Glomerular visceral epithelial cell (primary cell): Measurements from ENCODE around the gene PPP1R9A.

Experiments
- DNase-seq: peaks from one replicate; pipeline ENCODE4 v3.0.0-alpha.2; 2016; ENCODE audit errors: extremely low spot score

PPP1R9A gene

GRCh38 chr7:94909179-94909466, 1.7 kb downstream of the PPP1R9A start:
- DNase-seq = no peak

DNA sequence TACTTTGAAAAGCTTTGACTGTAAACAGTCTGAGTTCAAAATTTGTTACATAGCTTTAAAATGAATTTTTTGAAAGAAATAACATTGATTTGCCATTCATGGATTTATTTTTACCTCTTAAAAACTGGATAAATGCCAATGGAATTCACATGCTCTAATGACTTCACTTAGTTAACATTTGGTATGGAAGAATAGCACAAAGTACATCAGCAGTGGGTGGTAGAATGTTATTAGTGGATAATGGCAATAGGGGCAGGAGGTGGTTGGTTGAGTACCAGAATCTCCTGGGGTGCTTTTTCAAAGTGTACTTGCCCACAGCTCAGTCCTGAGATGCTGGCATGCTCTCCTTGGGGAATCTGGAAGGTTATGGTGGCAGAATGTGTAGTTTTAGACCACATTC, 4.7 kb downstream of the PPP1R9A start:
- peak; percentile 1 for DNase-seq

DNA sequence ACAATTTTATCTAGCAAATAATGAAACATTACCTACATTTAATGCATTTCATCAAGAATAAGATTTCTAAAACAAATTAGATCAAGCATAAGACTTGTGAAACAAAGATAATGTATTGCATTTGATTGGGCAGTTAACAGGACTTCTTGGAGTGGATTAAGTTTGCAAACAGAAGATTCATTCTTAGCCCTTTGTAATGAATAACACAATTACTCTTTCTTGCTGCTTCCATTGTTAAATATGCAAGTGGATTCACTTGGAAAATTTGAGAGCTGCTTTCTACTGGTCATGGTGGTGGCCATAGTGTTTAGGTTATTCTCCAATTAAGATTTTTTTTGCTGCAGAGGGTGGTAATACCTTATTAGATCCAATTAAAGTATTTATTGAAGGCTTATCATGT, 6.0 kb downstream of the PPP1R9A start:
- DNase-seq = no peak

DNA sequence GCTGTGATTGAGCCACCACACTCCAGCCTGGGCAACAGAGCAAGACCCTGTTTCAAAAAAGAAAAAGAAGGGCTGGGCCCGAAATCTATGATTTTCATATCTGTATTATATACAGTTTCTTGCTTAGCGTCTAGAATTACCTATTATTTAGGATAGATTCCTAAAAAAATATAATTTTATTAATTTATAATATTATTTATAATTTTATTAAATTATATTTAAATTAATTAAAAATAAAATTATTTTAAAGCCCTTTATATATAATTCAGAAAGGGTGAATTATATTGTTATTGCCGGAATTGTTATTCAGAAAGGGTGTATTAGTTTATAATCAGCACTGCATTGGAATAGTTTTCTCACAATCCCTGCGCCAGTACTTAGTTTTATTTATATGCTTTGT, 14.5 kb downstream of the PPP1R9A start:
- DNase-seq = no peak

DNA sequence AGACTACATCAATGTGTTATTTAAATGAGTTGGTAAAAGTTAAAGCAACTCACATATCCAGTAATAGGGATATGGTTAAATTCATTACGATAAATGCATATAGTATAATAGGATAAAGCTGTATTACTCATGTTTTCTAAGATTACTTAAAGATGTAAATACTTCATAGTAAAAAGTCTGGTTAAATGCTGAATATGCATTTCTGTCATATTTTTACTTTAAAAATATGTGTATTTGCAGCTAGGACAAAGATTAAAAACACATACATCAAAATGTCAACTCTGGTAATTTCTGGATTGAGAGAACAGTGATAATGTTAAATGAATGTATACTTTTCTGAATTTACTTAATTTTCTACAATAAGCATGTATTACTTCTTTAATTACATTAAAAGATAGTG, 15.1 kb downstream of the PPP1R9A start:
- DNase-seq = no peak

GRCh38 chr7:94923412-94923811, 16.0 kb downstream of the PPP1R9A start:
- no peak for DNase-seq

DNA sequence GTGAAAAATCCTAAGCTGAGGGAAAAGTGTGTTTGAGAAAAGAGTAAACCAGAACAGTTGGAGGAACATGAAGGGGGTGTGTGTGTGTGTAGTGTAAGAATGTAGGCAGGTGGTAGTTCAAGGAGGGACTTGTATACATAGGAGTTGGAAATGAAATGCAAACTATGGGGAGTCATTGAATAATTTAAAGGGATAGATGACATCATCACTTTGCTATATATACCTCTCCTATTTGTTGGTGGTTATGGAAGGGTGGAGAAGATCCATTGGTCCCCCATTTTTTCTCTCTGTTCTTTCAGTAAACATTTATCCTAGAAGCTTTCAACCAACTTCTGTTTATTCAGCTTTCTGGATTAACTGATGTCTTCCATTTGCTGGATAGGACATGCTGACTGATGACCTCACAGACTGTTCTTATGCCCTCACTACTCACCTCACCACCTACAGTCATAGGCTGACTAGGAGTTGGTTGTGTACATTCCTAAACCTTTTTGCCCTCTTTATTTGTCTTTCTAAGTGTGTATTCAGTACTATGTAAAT, 20.8 kb downstream of the PPP1R9A start:
- no peak for DNase-seq

- DNase-seq = no peak
Observed at GRCh38 chr7:94933256-94933990, 26.0 kb downstream of the PPP1R9A start.

DNA sequence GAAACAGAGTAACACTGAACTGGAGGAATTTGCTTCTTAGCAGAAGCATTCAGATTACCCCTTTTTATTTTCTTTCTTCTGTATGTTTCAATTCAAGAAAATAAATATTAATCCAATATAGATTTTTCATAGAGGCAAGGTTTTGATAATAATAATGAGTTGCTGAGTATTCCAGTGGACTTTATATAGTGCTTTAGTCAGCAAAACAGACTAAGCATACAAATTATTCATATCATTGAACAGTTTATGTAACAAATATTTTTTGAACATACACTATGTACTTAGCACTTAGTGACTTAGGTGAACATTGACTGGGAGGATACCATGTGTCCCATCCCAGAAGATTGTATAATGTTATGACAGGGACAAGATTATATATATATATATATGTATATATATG, 32.0 kb downstream of the PPP1R9A start:
- DNase-seq = no peak

- no peak for DNase-seq
Observed at GRCh38 chr7:94940241-94940640, 32.8 kb downstream of the PPP1R9A start.

DNA sequence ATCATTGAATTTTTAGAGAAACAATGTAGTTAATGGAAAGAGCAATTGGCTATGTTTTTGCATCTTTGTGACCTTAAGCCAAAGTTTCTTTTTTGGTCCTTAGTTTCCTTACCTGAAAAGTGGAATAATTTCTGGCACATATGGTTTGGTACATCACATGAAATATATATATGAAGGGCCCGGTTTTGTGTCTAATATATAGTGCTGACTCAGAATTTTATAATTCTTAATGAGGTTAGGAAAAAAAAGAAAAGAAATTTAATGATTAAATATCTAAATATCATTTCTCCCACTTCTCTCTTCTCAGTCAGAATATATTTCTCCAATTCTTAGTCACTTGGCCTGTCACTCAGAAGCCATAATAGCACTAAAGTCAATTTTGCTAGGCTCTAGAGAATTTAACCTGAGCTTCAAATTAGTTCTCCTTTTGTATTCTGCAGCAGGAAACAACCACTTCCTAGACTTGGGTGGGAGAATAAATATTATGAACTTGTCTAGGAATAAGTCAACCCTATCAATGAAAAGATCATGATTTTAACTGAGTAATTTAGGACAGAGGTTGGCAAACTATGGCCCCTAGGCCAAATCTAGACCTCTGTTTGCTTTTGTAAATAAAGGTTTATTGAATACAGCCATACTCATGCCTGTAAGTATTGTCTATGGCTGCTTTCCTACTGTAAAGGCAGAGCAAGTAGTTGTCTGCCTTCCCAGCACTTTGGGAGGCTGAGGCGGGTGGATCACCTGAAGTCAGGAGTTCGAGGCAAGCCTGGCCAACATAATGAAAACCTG, 34.6 kb downstream of the PPP1R9A start:
- DNase-seq = no peak

DNA sequence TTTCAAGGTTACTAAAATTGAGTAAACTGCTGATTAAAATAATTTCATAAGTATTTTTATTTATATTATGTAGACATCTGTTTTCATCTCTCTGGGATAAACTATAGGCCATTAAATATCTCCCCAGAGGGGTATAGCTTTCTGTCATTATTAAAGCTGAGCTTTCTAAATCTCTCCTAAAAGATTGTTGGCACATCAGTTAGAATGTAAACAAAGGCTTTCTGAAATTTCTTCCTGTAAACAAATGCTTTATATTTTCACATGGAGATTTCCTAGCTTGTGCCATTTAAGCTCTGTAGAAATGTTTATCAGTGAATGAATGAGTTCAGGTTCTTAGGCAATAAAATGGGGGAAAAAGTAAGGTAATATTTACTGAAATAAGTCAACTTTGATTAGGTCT, 35.7 kb downstream of the PPP1R9A start:
- DNase-seq = no peak

- no peak for DNase-seq
Observed at GRCh38 chr7:94949532-94949931, 42.1 kb downstream of the PPP1R9A start.

DNA sequence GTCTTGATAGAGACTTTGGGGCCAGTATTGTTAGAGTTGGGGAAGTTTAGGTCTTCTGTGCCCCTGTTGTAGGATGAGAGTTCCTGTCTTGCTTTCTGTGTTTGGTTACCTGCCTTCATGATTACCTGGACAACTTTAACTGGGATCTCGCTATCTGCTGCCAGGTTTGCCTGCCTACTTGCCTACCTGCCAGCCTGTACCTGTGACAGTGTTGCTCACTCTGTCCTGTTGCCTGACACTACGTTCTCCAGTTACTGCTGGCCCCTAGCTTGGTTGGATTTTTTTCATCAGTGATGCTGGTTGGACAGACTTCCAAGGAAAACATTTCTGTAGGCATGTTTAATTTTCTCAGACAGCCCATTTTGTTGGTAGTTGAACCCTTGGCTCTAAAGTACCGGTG, 48.4 kb downstream of the PPP1R9A start:
- no peak for DNase-seq

DNA sequence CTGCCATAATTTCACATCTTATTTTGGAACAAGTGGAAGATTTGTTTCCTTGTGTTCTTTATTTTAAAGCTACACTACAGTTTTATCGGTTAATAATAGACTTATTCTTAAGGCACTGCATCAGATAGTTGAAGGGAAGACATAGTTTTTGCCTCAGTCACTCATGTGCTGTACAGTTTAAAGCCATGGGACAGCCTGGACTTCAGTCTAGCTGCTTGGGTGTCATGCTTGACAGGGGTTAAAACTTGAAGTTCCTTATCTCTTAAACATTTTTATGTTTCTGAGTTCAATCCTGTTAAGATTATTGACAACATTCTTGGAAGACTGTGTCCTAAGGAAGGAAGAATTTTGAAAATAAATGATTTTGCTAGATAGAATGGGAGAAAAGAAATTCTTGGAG, 49.7 kb downstream of the PPP1R9A start:
- no peak for DNase-seq

DNA sequence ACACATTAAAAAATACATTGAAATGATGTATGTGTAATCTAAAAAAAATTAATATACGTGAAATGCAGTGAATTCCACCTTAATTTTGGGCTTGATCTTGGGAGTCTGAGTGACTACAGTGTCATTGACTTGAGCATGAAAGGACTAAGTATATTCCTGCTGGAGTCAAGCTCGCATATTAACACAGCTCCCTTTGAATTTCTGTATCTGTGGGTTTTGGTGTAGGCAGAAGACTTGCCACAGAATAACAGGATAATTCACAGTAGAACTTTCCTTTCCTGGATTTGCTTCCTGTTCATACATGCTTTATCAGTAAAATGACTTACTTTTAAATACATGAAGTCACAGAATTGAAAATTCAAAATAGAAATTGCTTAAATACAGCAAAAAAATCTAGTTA, 55.3 kb downstream of the PPP1R9A start:
- no peak for DNase-seq

DNA sequence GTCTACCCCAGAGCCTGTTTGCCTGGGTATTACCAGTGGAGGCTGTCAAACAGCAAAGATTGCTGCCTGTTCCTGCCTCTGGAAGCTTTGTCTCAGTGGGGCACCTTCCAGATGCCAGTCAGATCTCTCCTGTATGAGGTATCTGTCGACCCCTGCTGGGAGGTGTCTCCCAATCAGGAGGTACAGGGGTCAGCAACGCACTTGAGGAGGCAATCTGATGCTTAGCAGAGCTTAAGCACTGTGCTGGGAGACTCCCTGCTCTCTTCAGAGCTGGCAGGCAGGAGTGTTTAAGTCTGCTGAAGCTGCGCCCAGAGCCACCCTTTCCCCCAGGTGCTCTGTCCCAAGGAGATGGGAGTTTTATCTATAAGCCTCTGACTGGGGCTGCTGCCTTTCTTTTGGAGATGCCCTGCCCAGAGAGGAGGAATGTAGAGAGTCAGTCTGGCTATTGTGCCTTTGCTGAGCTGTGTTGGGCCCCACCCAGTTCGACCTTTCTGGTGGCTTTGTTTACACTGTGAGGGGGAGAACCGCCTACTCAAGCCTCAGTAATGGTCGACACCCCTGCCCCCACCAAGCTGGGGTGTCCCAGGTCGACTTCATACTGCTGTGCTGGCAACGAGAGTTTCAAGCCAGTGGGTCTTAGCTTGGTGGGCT, 62.2 kb downstream of the PPP1R9A start:
- DNase-seq = no peak

GRCh38 chr7:94970085-94970576, 62.7 kb downstream of the PPP1R9A start:
- no peak for DNase-seq

- DNase-seq = peak; percentile 83
Observed at GRCh38 chr7:94971051-94971867, 63.9 kb downstream of the PPP1R9A start.

DNA sequence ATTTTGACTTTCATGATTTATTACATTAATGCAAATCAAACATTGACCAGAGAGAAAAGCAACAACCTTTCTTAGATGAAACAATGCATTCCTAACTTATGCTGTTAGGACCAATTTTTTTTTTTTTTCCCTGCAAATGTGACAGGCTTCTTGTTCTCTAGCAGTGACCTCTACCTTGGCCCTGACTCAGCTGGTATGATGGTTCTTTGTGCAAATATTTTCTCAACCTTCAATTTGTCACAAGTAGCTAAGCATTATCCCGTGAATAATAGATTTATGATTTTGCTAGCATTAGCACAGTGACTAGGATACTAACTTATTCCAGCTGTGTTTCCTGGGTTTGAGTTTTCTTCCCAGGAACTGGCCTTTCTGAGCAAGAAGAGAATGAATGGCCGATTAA, 64.9 kb downstream of the PPP1R9A start:
- DNase-seq = peak; percentile 68

DNA sequence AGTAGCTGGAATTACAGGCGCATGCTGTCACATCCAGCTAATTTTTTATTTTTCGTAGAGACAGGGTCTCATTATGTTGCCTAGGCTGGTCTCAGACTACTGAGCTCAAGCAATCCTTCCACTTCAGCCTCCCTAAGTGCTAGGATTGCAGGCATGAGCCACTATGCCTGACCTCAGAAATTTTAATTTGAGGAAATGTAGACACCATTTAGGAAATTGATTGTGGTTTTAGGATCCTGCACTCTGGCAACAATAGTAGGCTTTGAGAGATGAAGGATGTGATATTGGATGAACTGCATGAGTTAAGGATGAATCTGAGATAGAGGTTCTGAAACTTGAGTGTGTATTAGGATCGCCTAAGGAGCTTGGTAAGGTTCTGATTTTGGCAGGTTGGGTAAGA, 66.5 kb downstream of the PPP1R9A start:
- DNase-seq = no peak

- no peak for DNase-seq
Observed at GRCh38 chr7:94974423-94974822, 67.0 kb downstream of the PPP1R9A start.
